GF-D8 (cell line): ENCODE measurements around the gene ACSF2.

ENCODE experiments used
- DNase-seq: peaks from one replicate; lab custom pipeline; 2025; lab: John Stamatoyannopoulos, UW

ACSF2 gene

GRCh38 chr17:50478391-50479381 is 52.7 kb downstream of the ACSF2 start, which contains the start of gene RSAD1:
Gene RSAD1, plus strand, starts transcription at chr17:50478860. Its CDS starts 25 bp downstream, at chr17:50478885.
- peak; percentile 76 for DNase-seq

GRCh38 chr17:50479522-50480141 is 53.6 kb downstream of the ACSF2 start:
- DNase-seq = peak; percentile 71

- no peak for DNase-seq
These were observed 54.2 kb downstream of the ACSF2 start for GRCh38 chr17:50480142-50480764.

GRCh38 chr17:50480854-50481490 is 55.0 kb downstream of the ACSF2 start:
- DNase-seq = peak; percentile 48

DNA sequence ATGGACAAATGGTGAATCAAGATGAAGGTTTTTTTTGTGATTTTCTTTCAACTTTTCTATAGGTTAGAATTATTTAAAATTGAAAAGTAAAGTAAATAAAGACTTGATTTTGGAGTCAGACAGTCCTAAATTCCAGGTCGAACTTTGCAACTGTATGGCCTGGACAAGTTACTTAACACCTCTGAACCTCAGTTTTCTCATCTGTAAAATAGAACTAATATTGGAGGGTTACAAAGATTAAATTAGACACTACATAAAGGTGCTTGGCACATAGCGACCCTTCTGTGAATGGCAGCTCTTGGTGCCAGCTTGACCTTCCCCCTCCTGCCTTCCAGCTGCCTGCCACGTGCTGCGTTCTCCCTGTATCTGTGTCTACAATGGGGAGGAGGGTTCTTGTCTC is 55.6 kb downstream of the ACSF2 start:
- DNase-seq = no peak

- DNase-seq = no peak
These were observed 56.1 kb downstream of the ACSF2 start for GRCh38 chr17:50482110-50482509.

DNA sequence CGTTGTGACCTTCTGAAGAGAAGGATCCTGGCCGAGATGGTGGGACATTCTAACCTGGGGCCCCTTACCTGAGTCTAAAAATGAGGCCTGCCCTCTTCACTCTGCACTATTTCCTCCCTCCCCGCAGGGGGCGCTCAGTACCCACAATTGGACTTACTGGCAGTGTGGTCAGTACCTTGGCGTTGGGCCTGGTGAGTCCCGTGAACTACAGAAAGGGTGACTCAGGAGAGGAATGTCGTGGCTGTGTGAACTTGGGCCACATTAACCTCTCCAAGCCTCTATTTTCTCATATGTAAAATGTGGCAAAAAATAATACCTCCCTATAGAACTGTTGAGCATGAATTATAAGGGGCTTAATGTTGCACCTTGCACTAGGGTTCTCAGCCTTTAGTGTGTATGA is 56.5 kb downstream of the ACSF2 start:
- peak; percentile 35 for DNase-seq

GRCh38 chr17:50483266-50483665 is 57.2 kb downstream of the ACSF2 start:
- no peak for DNase-seq

DNA sequence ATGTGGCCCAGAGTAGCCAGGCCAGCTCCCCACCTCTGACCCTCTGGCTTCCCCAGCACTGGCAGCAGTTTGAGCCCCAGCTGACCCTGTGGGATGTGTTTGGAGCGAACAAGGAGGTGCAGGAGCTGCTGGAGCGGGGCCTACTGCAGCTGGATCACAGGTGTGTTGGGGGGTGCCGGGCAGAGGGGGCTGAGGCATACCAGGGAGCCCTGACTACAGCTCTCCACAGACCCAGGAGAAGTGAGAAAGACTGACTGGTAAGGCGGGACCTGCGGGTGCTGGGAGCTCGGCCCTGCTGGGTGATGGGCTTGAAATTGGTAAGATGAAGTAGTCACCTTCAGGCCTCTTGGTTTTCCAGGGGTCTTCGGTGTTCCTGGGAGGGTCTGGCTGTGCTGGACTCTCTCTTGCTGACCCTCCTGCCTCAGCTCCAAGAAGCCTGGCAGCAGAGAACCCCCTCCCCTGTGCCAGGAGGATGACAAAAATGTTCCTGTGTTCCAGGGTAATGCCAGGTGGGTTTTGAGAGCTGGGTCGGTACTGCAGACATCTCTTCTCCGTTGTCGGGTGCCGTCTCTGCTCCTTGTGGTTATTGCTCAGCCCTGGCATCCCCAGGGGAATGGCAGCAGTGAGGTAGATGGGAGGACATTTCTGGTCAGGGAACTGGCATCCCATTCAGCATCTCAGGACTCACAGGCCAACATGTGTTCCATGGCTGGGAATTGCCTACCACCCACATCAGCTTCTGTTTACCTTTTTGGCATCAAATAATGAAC is 58.6 kb downstream of the ACSF2 start:
- DNase-seq = no peak

- DNase-seq = no peak
These were observed 61.4 kb downstream of the ACSF2 start for GRCh38 chr17:50487213-50488096.

GRCh38 chr17:50488880-50489279 is 62.9 kb downstream of the ACSF2 start:
- DNase-seq = no peak

DNA sequence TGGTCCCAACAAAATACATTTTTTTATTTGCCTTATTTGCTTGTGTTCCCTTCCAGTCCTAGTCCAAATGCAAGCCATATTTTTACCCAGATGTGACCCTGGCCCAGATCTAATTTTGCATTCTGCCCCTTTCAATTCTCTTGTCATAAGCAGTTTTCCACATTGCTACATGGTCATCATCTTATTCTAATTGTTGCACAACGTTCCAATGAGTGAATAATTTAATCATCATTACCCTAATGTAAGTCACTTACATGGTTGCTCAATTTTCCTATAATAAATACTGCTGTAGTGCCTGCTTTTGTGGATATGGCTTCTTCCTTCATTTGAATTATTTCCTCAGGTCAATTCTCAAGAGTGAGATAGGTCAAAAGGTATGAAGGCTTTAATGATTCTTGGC is 65.5 kb downstream of the ACSF2 start:
- no peak for DNase-seq

DNA sequence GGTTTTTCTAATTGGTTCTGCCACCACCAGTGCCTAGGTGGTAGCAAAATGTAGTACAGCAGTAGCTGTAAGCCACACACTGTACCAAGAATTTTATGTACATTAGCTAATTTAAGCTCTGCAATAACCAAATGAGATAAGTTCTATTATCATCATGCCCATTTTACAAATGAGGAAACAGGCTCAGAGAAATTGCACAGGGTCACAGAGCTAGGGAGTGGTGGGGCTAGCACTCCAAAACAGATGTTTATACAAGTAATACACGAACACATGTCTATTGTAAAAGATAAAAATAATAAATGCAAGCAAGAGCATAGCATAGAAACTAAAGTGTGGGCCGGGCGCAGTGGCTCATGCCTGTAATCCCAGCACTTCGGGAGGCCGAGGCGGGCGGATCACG is 66.2 kb downstream of the ACSF2 start:
- no peak for DNase-seq

- DNase-seq = no peak
These were observed 67.7 kb downstream of the ACSF2 start for GRCh38 chr17:50493744-50494143.

GRCh38 chr17:50495217-50495823 is 69.3 kb downstream of the ACSF2 start:
- DNase-seq = no peak

GRCh38 chr17:50495918-50496317 is 69.9 kb downstream of the ACSF2 start:
- DNase-seq = no peak

- no peak for DNase-seq
These were observed 72.2 kb downstream of the ACSF2 start for GRCh38 chr17:50498021-50498874.

DNA sequence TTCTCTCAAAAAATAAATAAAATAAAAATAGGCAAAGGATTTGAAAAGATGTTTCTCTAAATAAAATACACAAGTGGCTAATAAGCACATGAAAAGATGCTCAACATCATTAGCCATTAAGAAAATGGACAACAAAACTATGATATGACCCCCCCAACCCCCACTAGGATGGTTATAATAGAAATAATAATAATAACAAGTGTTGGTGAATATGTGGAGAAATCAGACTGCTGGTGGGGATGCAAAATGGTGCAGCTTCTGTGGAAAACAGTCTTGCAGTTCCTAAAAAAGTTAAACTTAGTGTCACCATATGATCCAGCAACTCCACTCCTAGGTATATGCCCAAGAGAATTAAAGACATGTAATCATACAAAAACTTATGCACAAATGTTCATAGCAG is 73.3 kb downstream of the ACSF2 start:
- no peak for DNase-seq

- DNase-seq = no peak
These were observed 73.7 kb downstream of the ACSF2 start for GRCh38 chr17:50499721-50500120.
